Activated naive CD8-positive, alpha-beta T cell treated with anti-CD3 and anti-CD28 coated beads, Interleukin-2, amount 50 U/mL, for 24 hours (primary cell): ENCODE measurements around the gene FAM124B.

Source experiments
- ATAC-seq: fragments of 150-1000 bp; cut with Tn5 transposase; one replicate; pipeline ENCODE4 v1.10.0; 2021
- DNase-seq: peaks from one replicate; pipeline ENCODE4 v3.0.0; 2021
- H3K27ac Mint-ChIP-seq: one replicate; pipeline ENCODE4 v1.8.0; 2021; ENCODE audit warnings: mild to moderate bottlenecking, mixed read lengths
- H3K27me3 Mint-ChIP-seq: one replicate; pipeline ENCODE4 v1.8.0; 2021; ENCODE audit warnings: mixed read lengths
- H3K36me3 Mint-ChIP-seq: one replicate; pipeline ENCODE4 v1.8.0; 2021; ENCODE audit warnings: low read depth, mixed read lengths
- H3K4me1 Mint-ChIP-seq: one replicate; pipeline ENCODE4 v1.8.0; 2021; ENCODE audit warnings: mixed read lengths
- H3K4me3 Mint-ChIP-seq: one replicate; pipeline ENCODE4 v1.8.0; 2021; ENCODE audit warnings: mild to moderate bottlenecking, moderate library complexity, mixed read lengths
- H3K9me3 Mint-ChIP-seq: one replicate; pipeline ENCODE4 v1.8.0; 2021; ENCODE audit warnings: mixed read lengths

The FAM124B gene

DNA sequence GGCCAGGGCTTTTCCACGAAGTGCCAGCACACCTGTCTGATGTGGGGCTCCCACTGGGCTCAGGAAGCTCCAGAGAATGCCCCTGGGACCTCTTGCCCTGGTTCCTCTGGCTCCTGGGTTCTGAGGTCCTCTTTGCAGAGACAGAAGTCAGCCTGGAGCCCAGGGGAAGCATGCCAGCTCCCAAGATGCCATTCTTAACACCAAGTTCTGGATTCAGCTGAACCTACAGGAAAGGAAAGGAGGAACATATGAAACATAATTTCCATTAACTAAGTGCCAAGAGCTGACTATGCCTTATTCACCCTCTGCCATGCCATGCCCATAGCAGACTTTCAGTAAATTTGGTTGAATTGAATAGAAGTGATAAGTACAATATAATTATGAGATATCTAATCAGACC lies 21.9 kb downstream of the FAM124B start:
- H3K36me3 Mint-ChIP-seq: no peaks in the 10 kb centered on the region
- no peak overlapping the region for H3K27ac Mint-ChIP-seq
- peaks cover 10% of the 10 kb centered on the region for H3K4me1 Mint-ChIP-seq
- no peaks in the 10 kb centered on the region for H3K9me3 Mint-ChIP-seq
- no peak overlapping the region for H3K4me3 Mint-ChIP-seq
- no peak for DNase-seq
- no peaks in the 10 kb centered on the region for H3K27me3 Mint-ChIP-seq
- ATAC-seq: no peak

DNA sequence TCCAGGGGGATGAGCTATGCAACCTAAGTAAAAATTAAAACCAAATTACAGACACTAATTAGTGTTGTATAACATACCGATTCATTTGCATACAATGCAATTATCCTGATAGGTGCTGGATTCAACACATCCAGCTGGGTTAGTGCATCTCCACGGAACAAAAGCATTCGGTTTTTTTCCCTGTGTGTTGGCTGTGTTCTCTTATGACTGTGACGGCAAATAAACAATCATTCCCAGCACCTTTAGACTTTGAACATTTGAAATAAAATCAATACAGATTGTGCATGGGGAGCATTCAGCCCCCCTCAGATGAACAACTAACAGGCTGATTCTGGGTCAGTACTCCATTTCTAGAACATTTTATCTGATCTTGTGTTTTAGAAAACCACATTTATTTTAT lies 22.7 kb downstream of the FAM124B start:
- no peaks in the 10 kb centered on the region for H3K36me3 Mint-ChIP-seq
- DNase-seq (no peak), ATAC-seq (no peak)
- H3K27ac Mint-ChIP-seq: no peak overlapping the region
- peaks cover 10% of the 10 kb centered on the region for H3K4me1 Mint-ChIP-seq
- H3K27me3 Mint-ChIP-seq: no peaks in the 10 kb centered on the region
- no peaks in the 10 kb centered on the region for H3K9me3 Mint-ChIP-seq
- no peak overlapping the region for H3K4me3 Mint-ChIP-seq

GRCh38 chr2:224378701-224379097 lies 23.2 kb downstream of the FAM124B start:
- H3K27me3 Mint-ChIP-seq: no peaks in the 10 kb centered on the region
- no peaks in the 10 kb centered on the region for H3K36me3 Mint-ChIP-seq
- DNase-seq (no peak), ATAC-seq (no peak)
- H3K27ac Mint-ChIP-seq: no peak overlapping the region
- H3K4me3 Mint-ChIP-seq: no peak overlapping the region
- peaks cover 10% of the 10 kb centered on the region for H3K4me1 Mint-ChIP-seq
- no peaks in the 10 kb centered on the region for H3K9me3 Mint-ChIP-seq

DNA sequence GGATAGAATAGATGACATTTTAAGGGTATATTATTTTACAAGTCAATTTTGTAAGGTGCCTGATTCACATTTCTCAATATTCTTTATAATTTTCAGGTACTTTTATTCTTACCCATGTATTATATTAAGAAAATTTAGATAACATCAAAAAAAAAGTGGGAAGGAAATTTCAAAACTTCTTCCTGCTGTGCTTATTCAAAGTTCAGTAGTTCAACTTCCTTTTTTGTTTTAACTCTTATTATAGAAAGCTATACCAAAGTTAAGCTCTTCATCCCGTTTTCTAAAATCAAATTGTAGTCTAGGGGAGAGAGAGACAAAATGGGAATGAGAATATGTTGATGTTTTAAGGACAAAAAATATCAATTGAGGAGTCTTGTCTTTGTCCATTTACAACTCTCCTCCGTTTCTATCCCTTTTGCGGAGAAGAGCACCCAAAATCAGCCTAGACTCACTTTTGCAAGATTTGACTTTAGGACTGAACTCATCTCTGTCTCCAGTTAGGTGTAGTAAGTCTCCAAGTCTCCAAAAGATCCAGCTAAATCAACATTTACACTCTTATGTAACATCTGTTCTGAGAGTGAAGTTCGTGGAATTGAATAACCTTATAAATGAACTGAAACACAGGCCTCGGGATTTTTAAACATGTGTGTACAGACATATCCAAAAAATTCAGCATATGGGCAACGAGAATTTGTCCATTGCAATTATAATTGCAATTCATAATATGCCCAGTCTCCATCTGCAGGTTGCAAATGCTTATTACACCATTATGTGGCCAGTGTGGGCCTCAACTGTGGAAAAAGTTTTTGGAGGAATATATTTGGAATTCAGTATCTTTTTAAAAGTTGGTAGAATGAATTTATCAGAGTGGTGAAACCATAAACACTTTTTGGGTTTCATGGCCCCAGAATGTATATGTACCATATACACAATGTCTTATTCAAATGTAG lies 23.9 kb downstream of the FAM124B start:
- DNase-seq (no peak), ATAC-seq (no peak)
- H3K27me3 Mint-ChIP-seq: no peaks in the 10 kb centered on the region

DNA sequence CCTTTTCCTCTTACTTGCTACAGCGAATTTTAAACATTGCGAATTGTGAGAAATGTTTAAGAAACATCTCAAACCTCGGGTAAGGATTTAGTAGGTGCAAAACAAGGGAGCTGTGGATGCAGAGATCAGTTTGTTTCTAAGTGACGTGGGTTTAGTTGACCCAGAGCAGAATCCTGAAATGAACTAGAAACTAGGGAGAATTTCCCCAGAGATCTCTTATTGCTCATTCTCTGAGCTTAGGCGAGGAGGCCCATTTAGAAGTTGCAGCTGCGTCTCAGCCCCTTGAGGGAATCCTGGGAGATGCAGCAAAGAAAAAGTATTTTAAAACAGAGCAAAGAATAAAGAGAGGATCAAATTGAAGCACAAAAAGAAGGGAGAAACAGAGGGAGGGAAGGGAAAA lies 29.3 kb downstream of the FAM124B start:
- Mint-ChIP-seq H3K36me3 (no peaks in the 10 kb centered on the region), H3K27ac (no peak overlapping the region), H3K4me3 (no peak overlapping the region), H3K27me3 (no peaks in the 10 kb centered on the region), H3K9me3 (no peaks in the 10 kb centered on the region), H3K4me1 (peaks cover 7% of the 10 kb centered on the region)
- ATAC-seq: no peak
- DNase-seq: no peak

More for the DNA sequence above, 23.9 kb downstream of the FAM124B start:
- Mint-ChIP-seq H3K4me1 (peaks cover 10% of the 10 kb centered on the region), H3K4me3 (no peak overlapping the region), H3K27ac (no peak overlapping the region), H3K9me3 (no peaks in the 10 kb centered on the region), H3K36me3 (no peaks in the 10 kb centered on the region)

DNA sequence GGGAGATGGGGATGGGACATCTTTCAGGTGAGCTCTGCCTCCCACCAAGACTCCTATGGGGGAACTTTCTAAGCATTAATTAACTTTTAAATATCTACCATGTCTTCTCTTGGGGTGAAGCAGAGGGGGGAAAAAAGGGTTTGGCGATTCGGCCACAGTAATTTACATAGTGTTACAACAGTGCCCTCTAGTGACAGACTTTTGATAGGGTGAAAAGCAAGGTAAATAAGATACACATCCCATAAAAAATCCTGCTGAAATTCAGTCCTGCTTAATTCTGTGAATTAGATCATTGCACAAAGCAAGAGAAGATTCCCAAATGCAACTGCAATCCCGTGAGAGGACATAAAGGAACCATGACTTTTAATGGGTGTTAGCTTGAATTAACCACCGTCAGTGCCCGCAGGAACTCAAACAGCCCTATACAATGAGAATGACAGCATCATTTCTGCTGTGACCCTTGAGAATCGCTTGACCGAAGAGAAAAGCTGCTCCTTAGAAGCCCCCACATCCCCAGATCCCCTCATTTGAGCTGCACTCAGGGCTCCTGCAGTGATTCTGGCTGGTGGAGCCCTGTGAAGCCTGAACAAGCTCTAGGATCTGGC lies 32.8 kb downstream of the FAM124B start:
- Mint-ChIP-seq H3K27me3 (no peaks in the 10 kb centered on the region), H3K4me1 (no peaks in the 10 kb centered on the region), H3K36me3 (no peaks in the 10 kb centered on the region), H3K4me3 (no peak overlapping the region), H3K9me3 (no peaks in the 10 kb centered on the region), H3K27ac (no peak overlapping the region)
- DNase-seq (no peak), ATAC-seq (no peak)

DNA sequence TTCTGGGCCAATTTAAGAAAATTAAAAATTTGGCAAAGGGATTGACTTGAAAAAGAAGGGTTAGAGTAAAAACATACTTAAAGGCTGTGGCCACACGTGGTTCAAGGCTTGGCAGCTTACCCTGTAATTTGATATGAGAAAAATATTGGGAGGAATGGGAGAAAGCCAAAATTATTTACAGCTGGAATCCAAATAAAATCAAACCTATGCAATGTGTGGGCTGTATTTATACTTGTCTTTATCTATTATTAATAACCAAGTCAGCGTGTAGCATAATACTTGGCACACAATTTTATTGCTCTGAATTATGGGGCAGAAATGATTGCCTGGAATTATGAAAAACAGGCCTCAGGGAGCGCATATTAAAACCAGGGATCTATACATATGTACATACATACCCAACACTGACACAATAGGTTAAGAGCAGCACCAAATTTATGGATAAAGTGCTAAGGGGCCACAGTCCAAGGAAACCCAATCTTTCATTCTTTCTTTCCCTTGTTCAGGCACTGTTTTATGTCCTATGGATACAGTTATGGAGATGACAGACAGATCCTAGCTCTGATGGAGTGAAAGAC lies 35.6 kb downstream of the FAM124B start:
- H3K9me3 Mint-ChIP-seq: no peaks in the 10 kb centered on the region
- H3K27ac Mint-ChIP-seq: no peak overlapping the region
- no peaks in the 10 kb centered on the region for H3K27me3 Mint-ChIP-seq
- H3K4me3 Mint-ChIP-seq: no peak overlapping the region
- no peak for DNase-seq
- ATAC-seq: no peak
- no peaks in the 10 kb centered on the region for H3K36me3 Mint-ChIP-seq
- H3K4me1 Mint-ChIP-seq: no peaks in the 10 kb centered on the region

- Mint-ChIP-seq H3K36me3 (no peaks in the 10 kb centered on the region), H3K27me3 (no peaks in the 10 kb centered on the region), H3K27ac (no peak overlapping the region), H3K4me1 (no peaks in the 10 kb centered on the region), H3K4me3 (no peak overlapping the region), H3K9me3 (no peaks in the 10 kb centered on the region)
- ATAC-seq: no peak
- DNase-seq: no peak
These were observed 36.6 kb downstream of the FAM124B start for GRCh38 chr2:224365331-224365730.

DNA sequence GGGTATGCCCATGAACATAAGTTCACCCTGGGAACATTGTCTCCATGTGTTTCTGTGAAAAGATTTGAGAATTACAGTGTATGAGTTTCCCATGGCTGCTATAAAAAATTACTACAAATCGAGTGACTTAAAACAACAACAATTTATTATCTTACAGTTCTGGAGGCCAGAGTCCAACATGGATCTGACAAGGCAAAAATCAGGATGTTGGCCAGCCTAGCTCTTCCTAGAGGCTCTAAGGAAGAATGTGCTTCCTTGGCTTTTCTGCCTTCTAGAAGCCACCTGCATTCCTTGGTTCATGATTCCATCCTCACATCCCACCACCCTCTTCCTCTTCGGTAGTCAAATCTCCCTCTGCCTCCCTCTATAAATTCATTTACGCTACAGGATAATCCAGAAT lies 38.6 kb downstream of the FAM124B start:
- Mint-ChIP-seq H3K27me3 (no peaks in the 10 kb centered on the region), H3K4me3 (no peak overlapping the region), H3K36me3 (no peaks in the 10 kb centered on the region), H3K4me1 (no peaks in the 10 kb centered on the region), H3K9me3 (no peaks in the 10 kb centered on the region), H3K27ac (no peak overlapping the region)
- no peak for DNase-seq
- no peak for ATAC-seq

- Mint-ChIP-seq H3K36me3 (no peaks in the 10 kb centered on the region), H3K9me3 (no peaks in the 10 kb centered on the region), H3K27ac (no peak overlapping the region), H3K4me1 (no peaks in the 10 kb centered on the region), H3K4me3 (no peak overlapping the region), H3K27me3 (no peaks in the 10 kb centered on the region)
- ATAC-seq (no peak), DNase-seq (no peak)
These were observed 39.8 kb downstream of the FAM124B start for GRCh38 chr2:224362094-224362493.

- DNase-seq (no peak), ATAC-seq (no peak)
- Mint-ChIP-seq H3K9me3 (no peaks in the 10 kb centered on the region), H3K27ac (no peak overlapping the region), H3K4me1 (no peaks in the 10 kb centered on the region), H3K36me3 (no peaks in the 10 kb centered on the region), H3K4me3 (no peak overlapping the region), H3K27me3 (no peaks in the 10 kb centered on the region)
These were observed 41.1 kb downstream of the FAM124B start for GRCh38 chr2:224360801-224361251.

DNA sequence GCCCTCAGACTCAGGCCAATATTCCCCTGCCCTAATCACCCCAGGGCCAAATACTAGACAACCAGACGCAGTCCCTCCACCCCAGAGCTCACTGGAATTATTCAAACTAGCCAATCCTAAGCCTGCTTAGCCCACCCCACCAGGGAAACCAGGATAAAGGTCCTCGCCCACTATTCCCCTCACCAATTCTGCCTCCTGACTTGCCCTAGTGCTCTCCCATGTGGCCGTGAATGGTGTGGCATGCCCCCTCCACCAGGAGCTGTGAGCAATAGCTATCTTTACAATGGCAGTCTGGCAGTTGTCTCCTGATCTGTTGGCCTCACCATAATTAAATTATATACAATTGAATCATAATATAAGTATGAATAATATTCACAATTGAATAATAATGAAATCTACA lies 42.3 kb downstream of the FAM124B start:
- ATAC-seq (no peak), DNase-seq (peak; percentile 10)
- Mint-ChIP-seq H3K9me3 (no peaks in the 10 kb centered on the region), H3K36me3 (no peaks in the 10 kb centered on the region), H3K27me3 (peaks cover 2% of the 10 kb centered on the region), H3K4me1 (no peaks in the 10 kb centered on the region), H3K4me3 (no peak overlapping the region), H3K27ac (no peak overlapping the region)

DNA sequence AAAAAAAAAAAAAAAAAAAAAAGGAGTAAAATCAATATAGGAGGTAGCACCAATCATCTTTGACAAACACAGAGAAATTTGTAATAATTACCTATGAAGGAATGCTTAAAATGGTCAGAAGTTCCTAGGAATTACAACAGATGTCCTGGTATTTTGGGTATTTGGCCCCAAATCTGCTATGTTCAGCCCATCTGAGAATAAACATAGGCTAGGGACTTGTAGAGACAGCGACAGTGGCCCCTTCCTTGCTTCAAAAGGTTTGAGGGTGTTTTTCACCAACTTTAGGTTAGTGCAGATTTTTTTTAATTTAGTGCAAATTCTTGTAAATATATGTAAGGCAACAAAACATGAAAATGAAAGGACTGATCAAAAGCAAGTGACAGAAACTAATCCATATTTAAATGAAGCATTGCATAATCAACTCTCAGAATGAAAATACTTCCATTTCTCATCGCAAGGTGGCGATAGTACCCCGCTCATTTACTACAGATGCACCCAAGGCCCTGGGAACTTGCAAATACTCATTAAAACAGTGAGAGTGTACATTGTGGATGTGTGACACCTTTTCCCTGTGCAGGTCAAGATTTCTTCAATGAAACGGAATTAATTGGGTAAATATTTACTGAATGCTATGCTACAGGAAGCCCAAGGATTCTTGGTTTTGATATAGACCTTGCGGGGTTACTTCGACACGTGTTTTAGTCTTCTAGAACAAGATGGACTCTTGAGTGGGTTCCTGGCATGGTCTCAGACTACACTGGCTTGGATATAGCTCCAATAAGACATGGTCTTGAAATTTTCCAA lies 44.6 kb downstream of the FAM124B start:
- H3K36me3 Mint-ChIP-seq: no peaks in the 10 kb centered on the region
- no peak overlapping the region for H3K27ac Mint-ChIP-seq
- peaks cover 12% of the 10 kb centered on the region for H3K27me3 Mint-ChIP-seq
- H3K9me3 Mint-ChIP-seq: no peaks in the 10 kb centered on the region
- DNase-seq (peak; percentile 56), ATAC-seq (peak; percentile 36)
- no peak overlapping the region for H3K4me3 Mint-ChIP-seq
- H3K4me1 Mint-ChIP-seq: no peaks in the 10 kb centered on the region

DNA sequence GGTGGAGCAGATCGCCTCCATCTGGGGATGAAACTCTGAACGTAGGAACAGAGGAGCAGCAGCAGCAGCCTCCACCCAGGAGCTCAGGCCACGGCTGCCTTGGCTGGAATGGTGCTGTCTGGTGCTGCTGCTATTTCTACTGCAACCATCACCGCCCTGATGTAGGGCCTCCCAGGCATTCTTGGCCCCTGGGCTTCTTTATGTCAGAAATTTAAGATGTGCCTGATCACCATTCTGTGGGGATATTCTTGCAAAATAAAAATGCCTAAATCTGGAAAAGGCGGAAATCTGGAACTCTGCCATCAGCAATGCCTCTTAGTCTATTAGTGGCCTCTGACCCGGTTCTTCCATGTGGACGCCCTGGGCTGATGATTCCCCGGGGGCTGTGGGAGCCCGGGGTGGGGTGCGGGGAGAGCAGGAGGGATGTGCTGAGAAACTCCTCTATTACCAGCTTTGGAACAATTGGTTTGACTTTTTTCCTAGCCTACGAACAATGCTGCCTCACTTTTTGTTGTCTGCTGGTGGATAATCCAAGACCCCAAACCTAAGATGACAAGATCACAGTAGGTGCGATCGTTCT lies 47.2 kb downstream of the FAM124B start:
- H3K36me3 Mint-ChIP-seq: no peaks in the 10 kb centered on the region
- DNase-seq: no peak
- peaks cover 14% of the 10 kb centered on the region for H3K27me3 Mint-ChIP-seq
- ATAC-seq: no peak
- H3K27ac Mint-ChIP-seq: no peak overlapping the region
- no peaks in the 10 kb centered on the region for H3K9me3 Mint-ChIP-seq
- H3K4me3 Mint-ChIP-seq: no peak overlapping the region
- no peaks in the 10 kb centered on the region for H3K4me1 Mint-ChIP-seq
